Kidney (tissue), 14 donors: ENCODE measurements around the gene RDH14. TPM values are rescaled to one million over a fixed set of nuclear protein-coding genes. Genes with fewer than 3 reads are reported as not detected.

Source experiments
- DNase-seq, 5 donors: peaks; one replicate each; pipeline ENCODE4 v3.0.0-alpha.2; 2013 to 2020
- FAIRE-seq: peaks from 2 replicates; lab custom pipeline; 2012; peaks lifted over from hg19 to GRCh38; lab: Jason Lieb, UNC
- H3K27ac ChIP-seq, 2 donors: one replicate each; pipeline ENCODE4 v1.7.0; 2013; ENCODE audit warnings: low read depth in 2 of 2, low read length in 2 of 2, inconsistent platforms in 1 of 2
- H3K27me3 ChIP-seq: one replicate; pipeline ENCODE4 v1.7.1; 2013; ENCODE audit warnings: low read length, inconsistent platforms; ENCODE audit not compliant: control insufficient read depth, insufficient read depth
- H3K36me3 ChIP-seq, 3 donors: one replicate each; pipeline versions ENCODE4 v1.7.0 to v1.7.1; 2013; ENCODE audit warnings: low read length in 3 of 3, control low read depth in 1 of 3, inconsistent platforms in 1 of 3; ENCODE audit not compliant: insufficient read depth in 3 of 3, control insufficient read depth in 2 of 3
- H3K4me1 ChIP-seq, 3 donors: one replicate each; pipeline versions ENCODE4 v1.7.0 to v1.7.1; 2013; ENCODE audit warnings: low read length in 3 of 3, inconsistent platforms in 1 of 3, low read depth in 1 of 3; ENCODE audit not compliant: control insufficient read depth in 2 of 3, insufficient read depth in 2 of 3
- H3K4me3 ChIP-seq, 3 donors: one replicate each; pipeline versions ENCODE4 v1.7.0 to v1.8.1; 2013; ENCODE audit warnings: low read length in 3 of 3, control low read depth in 1 of 3, inconsistent platforms in 1 of 3
- H3K9ac ChIP-seq, 3 donors: one replicate each; pipeline versions ENCODE4 v1.7.0 to v1.7.1; 2013; ENCODE audit warnings: low read length in 3 of 3, control low read depth in 1 of 3, inconsistent platforms in 1 of 3
- H3K9me3 ChIP-seq, 3 donors: one replicate each; pipeline versions ENCODE4 v1.7.0 to v1.7.1; 2013; ENCODE audit warnings: low read length in 3 of 3, control low read depth in 1 of 3, inconsistent platforms in 1 of 3; ENCODE audit not compliant: control insufficient read depth in 2 of 3, insufficient read depth in 1 of 3
- intact Hi-C: fragments of 100-400 bp; cut with DNase I; formaldehyde crosslinking; loops from one replicate; pipeline ENCODE4 v1.11.1; 2022
- polyA plus RNA-seq: library from polyadenylated mRNA; stranded (reverse); fragments of 350-450 nt; fragmentation: Illumina TruSeq; extraction: RNeasy Lipid Tissue Mini Kit (QIAGEN cat#74804); gene quantifications from one replicate; pipeline ENCODE4 v1.2.3, GENCODE V29; 2014; ENCODE audit warnings: low read depth, low replicate concordance; ENCODE audit not compliant: insufficient read depth
- total RNA-seq: library from RNA; stranded (reverse); fragmentation: NEBNext Ultra II Directional; extraction: Animal tissue kit (Norgen Biotek cat#: 25700); gene quantifications from one replicate; pipeline ENCODE4 v1.2.1, GENCODE V29; 2021
- TF ChIP-seq, protein P1 (sequence below): IDR thresholded peaks from 3 replicates; pipeline ENCODE4 v1.5.1; 2012; ENCODE audit warnings: mild to moderate bottlenecking, moderate library complexity, borderline replicate concordance; ENCODE audit not compliant: insufficient read depth; ENCODE audit errors: extremely low read depth
- donor health status: control.
- donor health status: control.
- donor health status: control.
- donor health status: control.
- donor health status: control.
- donor health status: DM: yes; HTN: yes; CAD: no.
- donor health status: Normal renal cell carcinoma (clear cell type).

Gene RDH14
- total and polyA plus RNA-seq, 2 donors from 2014 or later: 22.1 to 31.6 TPM

DNA sequence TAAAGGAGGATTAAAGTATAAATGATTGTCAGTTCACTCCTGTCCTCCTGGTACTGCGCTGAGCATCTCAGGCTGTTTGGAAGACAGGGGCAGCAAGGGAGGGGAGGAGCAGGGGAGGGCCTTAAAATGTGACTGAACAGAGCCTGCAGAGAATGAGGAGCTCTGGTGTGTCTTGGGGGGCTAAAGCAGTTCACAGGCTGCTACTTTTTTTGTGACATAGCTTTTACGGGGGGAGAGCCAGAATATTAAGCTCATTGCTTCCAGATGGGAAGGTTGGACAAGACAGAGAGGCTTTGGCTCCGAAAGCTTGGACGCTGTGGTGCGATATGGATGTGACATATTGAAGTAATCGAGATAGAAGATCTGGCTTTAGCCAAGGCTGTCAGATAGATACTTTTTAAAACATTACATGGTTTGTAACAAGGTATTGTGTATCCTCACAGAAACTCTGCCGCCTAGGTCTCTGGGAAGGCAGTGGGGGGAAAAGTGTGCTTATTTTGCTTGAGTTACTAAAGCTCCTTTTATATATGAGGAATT, 40.5 kb downstream of the RDH14 start:
- DNase-seq (no peak), FAIRE-seq (no peak)
- TF ChIP-seq, protein P1, sequence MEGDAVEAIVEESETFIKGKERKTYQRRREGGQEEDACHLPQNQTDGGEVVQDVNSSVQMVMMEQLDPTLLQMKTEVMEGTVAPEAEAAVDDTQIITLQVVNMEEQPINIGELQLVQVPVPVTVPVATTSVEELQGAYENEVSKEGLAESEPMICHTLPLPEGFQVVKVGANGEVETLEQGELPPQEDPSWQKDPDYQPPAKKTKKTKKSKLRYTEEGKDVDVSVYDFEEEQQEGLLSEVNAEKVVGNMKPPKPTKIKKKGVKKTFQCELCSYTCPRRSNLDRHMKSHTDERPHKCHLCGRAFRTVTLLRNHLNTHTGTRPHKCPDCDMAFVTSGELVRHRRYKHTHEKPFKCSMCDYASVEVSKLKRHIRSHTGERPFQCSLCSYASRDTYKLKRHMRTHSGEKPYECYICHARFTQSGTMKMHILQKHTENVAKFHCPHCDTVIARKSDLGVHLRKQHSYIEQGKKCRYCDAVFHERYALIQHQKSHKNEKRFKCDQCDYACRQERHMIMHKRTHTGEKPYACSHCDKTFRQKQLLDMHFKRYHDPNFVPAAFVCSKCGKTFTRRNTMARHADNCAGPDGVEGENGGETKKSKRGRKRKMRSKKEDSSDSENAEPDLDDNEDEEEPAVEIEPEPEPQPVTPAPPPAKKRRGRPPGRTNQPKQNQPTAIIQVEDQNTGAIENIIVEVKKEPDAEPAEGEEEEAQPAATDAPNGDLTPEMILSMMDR: no peak
- Histone ChIP-seq H3K9me3 (no peaks in the 10 kb centered on the region), H3K4me1 (peaks cover 0 to 7% (median 0%) of the 10 kb centered on the region in 3 donors), H3K36me3 (no peaks in the 10 kb centered on the region), H3K4me3 (no peak overlapping the region), H3K9ac (no peak overlapping the region), H3K27me3 (no peaks in the 10 kb centered on the region), H3K27ac (no peak overlapping the region)
- intact Hi-C loops: loop anchor here (5.0 kb wide), 1 partner anchor 1342 kb away; no protein-coding TSS in a partner anchor

- intact Hi-C loops: no loop called here
- no peak for FAIRE-seq
- H3K27ac ChIP-seq: no peak overlapping the region
These were observed 42.0 kb downstream of the RDH14 start for GRCh38 chr2:18518116-18519111.

GRCh38 chr2:18517386-18517785, 43.1 kb downstream of the RDH14 start:
- H3K27me3 ChIP-seq: no peaks in the 10 kb centered on the region
- no peaks in the 10 kb centered on the region for H3K9me3 ChIP-seq
- TF ChIP-seq, protein P1: no peak
- H3K27ac ChIP-seq: no peak overlapping the region
- no peak overlapping the region for H3K9ac ChIP-seq
- DNase-seq: no peak
- H3K4me3 ChIP-seq: no peak overlapping the region
- peaks cover 0 to 7% (median 0%) of the 10 kb centered on the region in 3 donors for H3K4me1 ChIP-seq
- no peaks in the 10 kb centered on the region for H3K36me3 ChIP-seq
- FAIRE-seq: no peak
- intact Hi-C loops: no loop called here

More at GRCh38 chr2:18518116-18519111, 42.0 kb downstream of the RDH14 start:
- Histone ChIP-seq H3K36me3 (no peaks in the 10 kb centered on the region), H3K27me3 (no peaks in the 10 kb centered on the region), H3K4me1 (peaks cover 0 to 7% (median 0%) of the 10 kb centered on the region in 3 donors), H3K9ac (no peak overlapping the region), H3K4me3 (no peak overlapping the region), H3K9me3 (no peaks in the 10 kb centered on the region)
- TF ChIP-seq, protein P1: no peak
- no peak for DNase-seq
